NK-92 (cell line): ENCODE results near the gene RBMX.
A peak's percentile ranks its signal among the peaks of the same experiment; 100 is the strongest.
"Not testable (repeated sequence)": the region's sequence is repeated elsewhere in the genome, so short reads cannot be mapped to it uniquely, and the experiment has no call there.

ENCODE experiments used
- DNase-seq: peaks from one replicate; lab custom pipeline; 2025; ENCODE audit not compliant: unreplicated experiment; lab: John Stamatoyannopoulos, UW

Gene RBMX

DNA sequence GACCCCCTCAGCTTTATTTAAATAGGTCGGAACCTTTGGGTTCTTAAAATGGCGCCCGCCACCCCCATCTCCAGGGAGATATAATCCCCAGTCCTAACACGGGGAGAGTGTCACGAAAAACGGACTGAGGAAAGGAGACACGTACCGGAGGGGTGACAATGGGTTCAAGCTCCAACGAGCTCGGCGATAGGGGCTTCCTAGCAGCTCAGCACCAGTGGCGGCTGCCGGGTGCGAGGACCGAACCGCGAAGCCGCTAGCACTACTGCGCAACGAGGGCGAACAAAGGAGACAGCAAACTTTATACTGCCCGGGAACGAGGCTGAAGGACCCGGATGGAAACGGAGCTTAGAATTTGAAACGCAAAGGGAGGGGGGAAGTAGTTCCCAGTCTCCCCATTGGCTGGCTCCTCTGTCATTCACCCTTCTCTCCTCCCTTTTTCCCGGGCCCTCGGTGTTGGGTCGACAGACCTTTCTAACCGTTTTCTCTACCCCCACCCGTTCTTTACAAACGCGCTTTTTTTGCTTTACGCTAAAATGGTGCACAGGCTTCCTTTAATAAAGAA, at the start of gene RBMX:
RBMX (minus strand) TSS at position 274 of the 562 bp plus-strand sequence. CDS start 1,298 bp downstream, outside the sequence.
- peak; percentile 10 for DNase-seq

GRCh38 chrX:136921438-136921837, 40.9 kb upstream of the RBMX start:
- DNase-seq, result not testable (repeated sequence)

- no peak for DNase-seq
Observed at GRCh38 chrX:136920001-136920400, 39.5 kb upstream of the RBMX start.

DNA sequence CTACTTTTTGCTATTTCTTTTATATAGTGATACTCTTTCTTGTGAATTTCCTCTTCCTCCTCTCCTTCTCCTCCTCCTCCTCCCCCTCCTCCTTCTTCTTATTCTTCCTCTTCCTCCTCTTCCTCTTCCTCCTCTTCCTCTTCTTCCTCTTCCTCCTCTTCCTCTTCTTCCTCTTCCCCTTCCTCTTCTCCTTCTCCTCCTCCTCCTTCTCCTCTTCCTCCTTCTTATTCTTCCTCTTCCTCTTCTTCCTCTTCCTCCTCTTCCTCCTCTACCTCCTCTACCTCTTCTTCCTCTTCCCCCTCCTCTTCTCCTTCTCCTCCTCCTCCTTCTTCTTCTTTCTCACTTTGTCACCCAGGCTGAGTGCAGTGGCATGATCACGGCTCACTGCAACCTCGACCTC, 36.3 kb upstream of the RBMX start:
- DNase-seq, result no peak

GRCh38 chrX:136911661-136912060, 31.1 kb upstream of the RBMX start:
- not testable (repeated sequence) for DNase-seq

DNA sequence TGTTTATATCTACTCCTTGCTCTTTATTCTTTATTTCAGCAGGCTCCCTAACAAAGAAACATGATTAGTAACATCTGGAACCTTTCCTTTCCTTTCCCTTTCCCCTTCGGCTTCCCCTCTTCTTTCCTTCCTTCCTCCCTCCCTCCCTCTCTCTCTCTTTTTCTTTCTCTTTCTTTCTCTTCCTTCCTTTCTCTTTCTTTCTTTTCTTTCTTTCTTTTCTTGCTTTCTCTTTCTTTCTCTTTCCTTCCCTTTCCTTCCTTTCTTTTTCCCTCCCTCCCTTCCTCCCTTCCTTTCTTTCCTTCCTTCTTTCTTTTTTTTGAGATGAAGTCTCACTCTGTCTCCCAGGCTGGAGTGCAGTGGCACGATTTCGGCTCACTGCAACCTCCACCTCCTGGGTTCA, 30.7 kb upstream of the RBMX start:
- DNase-seq, result no peak

- DNase-seq, result no peak
Observed at GRCh38 chrX:136910565-136911035, 30.1 kb upstream of the RBMX start.

- no peak for DNase-seq
Observed at GRCh38 chrX:136909706-136910564, 29.4 kb upstream of the RBMX start.

GRCh38 chrX:136909119-136909705, 28.7 kb upstream of the RBMX start:
- DNase-seq, result no peak

DNA sequence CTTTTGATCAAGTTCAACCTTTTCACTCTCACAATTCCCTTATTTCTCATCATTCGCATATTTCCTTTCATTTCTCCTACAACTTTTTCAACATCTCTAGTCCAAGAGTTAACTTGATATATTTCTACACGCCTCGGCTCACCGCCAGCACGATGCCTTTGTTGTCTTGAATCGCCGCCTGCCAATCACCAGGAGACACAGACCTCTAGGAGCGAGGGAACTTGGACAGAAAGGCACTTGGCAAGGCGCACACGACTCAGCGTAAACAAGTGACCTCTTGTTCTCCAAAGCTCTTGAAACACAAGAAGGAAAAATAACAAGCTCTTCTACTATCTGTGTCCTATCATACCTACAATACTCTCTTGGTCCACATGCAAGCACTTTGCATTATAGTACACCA, 27.1 kb upstream of the RBMX start:
- no peak for DNase-seq

- no peak for DNase-seq
Observed at GRCh38 chrX:136906921-136907510, 26.5 kb upstream of the RBMX start.

DNA sequence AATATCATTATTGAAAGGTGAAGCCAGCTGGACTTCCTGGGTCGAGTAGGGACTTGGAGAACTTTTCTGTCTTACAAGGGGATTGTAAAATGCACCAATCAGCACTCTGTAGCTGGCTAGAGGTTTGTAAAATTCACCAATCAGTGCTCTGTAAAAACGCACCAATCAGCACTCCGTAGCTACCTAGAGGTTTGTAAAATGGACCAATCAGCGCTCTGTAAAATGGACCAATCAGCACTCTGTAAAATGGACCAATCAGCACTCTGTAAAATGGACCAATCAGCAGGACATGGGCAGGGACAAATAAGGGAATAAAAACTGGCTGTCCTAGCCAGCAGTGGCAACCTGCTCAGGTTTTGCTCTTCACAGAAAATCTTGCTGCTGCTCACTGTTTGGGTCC, 23.5 kb upstream of the RBMX start:
- DNase-seq, result not testable (repeated sequence)

DNA sequence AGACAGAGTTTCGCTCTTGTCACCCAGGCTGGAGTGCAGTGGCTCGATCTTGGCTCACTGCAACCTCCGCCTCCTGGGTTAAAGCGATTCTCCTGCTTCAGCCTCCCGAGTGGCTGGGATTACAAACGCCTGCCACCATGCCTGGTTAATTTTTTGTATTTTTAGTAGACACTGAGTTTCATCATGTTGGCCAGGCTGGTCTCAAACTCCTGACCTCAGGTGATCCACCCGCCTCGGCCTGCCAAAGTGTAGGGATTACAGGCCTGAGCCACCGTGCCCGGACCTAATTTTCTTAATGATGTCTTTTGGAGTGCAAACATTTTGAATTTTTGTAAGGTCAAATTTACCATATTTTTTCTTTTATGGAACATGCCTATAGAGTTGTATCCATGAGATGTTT, 19.5 kb upstream of the RBMX start:
- not testable (repeated sequence) for DNase-seq

DNA sequence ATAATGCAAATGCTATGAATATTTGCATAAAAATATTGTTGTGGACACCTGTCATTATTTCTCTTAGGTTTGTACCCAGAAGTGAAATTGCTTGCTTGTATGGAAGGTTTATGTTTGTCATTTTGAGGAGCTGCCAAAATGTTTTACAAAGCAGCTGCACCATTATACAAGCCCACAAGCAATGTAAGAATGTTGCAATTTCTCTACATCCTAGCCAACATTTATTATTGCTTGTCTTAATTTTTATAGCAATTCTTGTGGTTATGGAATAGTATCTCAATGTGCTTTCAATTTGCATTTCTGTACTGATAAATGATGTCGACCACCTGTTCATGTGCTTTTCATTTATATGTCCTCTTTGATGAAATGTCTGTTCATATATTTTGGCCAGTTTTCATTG, 18.7 kb upstream of the RBMX start:
- DNase-seq, result no peak

DNA sequence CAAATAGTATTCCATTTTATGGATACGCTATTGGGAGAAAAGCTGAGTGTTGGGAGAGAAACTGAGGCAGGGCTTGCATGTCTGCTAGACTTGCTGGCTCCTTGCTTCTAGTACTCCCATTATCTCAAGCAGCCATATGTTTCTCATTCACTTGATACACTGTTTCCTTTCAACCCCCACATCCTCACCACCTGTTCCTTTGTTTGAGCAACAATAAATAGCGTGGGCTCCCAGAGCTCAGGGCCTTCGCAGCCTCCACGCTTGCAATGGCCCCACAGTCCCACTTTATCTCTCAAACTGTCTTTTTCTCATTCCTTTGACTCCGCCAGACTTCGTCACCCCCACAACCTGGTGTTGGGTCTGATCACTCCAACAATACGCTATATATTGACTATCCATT, 18.2 kb upstream of the RBMX start:
- DNase-seq, result not testable (repeated sequence)

- DNase-seq, result no peak
Observed at GRCh38 chrX:136896121-136896914, 15.8 kb upstream of the RBMX start.

DNA sequence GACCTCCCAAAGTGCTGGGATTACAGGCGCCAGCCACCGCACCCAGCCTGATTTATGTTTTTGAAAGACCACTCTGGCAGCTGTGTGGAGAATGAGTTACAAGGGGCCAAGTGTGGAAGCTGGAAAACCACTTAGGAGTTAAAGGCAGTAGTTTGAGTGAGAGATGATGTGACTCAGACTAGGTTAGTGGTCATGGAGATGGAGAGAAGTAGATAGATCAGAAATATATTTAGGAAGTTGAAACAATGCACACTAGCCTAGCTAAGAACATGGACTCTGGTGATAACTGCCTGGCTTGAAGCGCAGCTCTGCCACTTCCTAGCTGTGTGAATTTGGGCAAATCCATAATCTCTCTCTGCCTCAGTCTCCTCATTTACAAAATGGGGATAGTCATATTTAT, 11.9 kb upstream of the RBMX start:
- DNase-seq, result no peak

DNA sequence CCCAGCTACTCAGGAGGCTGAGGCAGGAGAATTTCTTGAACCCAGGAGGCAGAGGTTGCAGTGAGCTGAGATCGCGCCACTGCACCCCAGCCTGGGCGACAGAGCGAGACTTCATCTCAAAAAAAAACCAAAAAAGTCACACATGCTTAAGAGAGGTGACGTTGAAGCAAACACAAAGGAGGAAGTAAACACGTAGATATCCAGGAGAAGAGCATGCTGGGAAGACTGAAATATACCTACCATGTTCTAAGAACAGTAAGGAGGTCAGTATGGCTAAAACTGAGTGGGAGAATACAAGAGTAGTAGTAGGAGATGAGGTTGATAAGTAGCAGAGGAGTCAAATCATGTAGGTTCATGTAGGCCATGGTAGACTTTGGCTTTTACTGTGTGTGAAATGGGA, 10.1 kb upstream of the RBMX start:
- DNase-seq, result not testable (repeated sequence)

DNA sequence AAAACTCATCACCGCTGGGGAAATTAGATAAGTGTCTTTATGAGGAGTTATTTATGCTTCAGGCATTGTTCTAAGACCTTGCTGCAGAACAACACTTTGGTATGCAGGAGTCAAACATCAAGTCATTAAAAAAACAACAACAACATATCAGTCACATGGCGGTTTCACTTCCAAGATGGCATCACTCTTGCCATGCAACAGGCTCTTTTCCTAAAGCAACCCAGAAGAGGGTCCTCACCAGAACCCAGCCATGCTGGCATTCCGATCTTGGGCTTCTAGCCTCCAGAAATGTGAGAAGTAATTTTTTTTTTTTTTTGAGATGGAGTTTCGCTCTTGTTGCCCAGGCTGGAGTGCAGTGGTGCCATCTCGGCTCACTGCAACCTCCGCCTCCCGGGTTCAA, 8.7 kb upstream of the RBMX start:
- no peak for DNase-seq

- no peak for DNase-seq
Observed at GRCh38 chrX:136880003-136880451, 498 bp downstream of the RBMX start.
